Measurements from ENCODE around the gene DESI1. TPM values are rescaled to one million over a fixed set of nuclear protein-coding genes. Genes with fewer than 3 reads are reported as not detected.

Gene DESI1
- total RNA-seq, 1 donor from 2014 or later = 29.8 TPM

DNA sequence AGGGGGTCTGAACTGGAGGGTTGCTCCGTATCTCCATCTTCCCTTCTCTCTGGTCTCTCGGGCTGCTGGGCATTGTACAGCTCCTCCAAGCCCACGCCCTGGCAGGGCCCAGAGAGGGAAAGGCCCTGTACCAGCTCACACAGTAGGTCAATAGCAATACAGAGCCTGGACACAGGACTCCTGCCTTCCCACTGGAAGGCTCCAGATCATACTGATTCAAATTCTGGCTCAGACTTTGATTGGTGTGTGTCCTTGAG, 53.4 kb downstream of the DESI1 start:
- DNase-seq (ENCODE audit: low spot score) = no peak
- TF ChIP-seq, protein P1, sequence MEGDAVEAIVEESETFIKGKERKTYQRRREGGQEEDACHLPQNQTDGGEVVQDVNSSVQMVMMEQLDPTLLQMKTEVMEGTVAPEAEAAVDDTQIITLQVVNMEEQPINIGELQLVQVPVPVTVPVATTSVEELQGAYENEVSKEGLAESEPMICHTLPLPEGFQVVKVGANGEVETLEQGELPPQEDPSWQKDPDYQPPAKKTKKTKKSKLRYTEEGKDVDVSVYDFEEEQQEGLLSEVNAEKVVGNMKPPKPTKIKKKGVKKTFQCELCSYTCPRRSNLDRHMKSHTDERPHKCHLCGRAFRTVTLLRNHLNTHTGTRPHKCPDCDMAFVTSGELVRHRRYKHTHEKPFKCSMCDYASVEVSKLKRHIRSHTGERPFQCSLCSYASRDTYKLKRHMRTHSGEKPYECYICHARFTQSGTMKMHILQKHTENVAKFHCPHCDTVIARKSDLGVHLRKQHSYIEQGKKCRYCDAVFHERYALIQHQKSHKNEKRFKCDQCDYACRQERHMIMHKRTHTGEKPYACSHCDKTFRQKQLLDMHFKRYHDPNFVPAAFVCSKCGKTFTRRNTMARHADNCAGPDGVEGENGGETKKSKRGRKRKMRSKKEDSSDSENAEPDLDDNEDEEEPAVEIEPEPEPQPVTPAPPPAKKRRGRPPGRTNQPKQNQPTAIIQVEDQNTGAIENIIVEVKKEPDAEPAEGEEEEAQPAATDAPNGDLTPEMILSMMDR (IDR thresholded peaks at IDR 0.05) = no peak
- no peaks in the 10 kb centered on the region for H3K27me3 Mint-ChIP-seq (ENCODE audit: low read depth)
- peaks cover 2% of the 10 kb centered on the region for H3K36me3 Mint-ChIP-seq (ENCODE audit: low read depth)
- H3K4me1 Mint-ChIP-seq (ENCODE audit: low read depth) = peaks cover 63% of the 10 kb centered on the region
- H3K4me3 Mint-ChIP-seq (ENCODE audit: unreplicated experiment) = no peak overlapping the region
- H3K27ac Mint-ChIP-seq (ENCODE audit: unreplicated experiment) = no peak overlapping the region
- H3K9me3 Mint-ChIP-seq (ENCODE audit: low read depth) = no peaks in the 10 kb centered on the region

DNA sequence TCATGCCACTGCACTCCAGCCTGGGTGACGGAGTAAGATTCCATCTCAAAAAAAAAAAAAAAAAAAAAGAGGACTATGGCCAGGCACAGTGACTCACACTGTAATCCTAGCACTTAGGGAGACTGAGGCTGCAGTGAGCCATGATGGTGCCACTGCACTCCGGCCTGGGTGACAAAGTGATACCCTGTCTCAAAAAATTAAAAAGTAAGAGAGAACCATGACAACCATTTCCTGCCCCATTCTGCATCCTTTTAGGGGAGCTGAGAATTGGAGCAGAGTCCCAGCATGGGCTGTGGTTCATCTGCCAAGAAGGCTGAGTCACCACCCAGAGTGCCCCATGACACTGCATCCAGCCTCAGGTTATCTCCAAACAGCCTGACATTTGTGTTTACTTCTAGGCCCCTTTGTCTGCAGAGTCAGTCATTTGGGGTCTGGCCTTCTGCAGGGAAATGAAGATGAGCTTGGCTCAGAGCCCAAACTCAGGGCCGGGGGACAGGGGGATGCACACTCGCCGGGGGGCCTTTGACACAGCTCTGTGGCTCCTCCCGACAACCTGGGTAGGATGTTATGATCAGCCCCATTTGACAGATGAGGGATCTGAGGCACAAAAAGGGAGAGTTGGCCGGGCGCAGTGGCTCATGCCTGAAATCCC, 55.3 kb downstream of the DESI1 start:
- DNase-seq (ENCODE audit: low spot score) = no peak
- Mint-ChIP-seq H3K4me1 (ENCODE audit: low read depth) (peaks cover 82% of the 10 kb centered on the region), H3K9me3 (ENCODE audit: low read depth) (no peaks in the 10 kb centered on the region), H3K4me3 (ENCODE audit: unreplicated experiment) (no peak overlapping the region), H3K27ac (ENCODE audit: unreplicated experiment) (peak overlapping the region; percentile 94), H3K27me3 (ENCODE audit: low read depth) (no peaks in the 10 kb centered on the region), H3K36me3 (ENCODE audit: low read depth) (no peaks in the 10 kb centered on the region)
- TF ChIP-seq, protein P1 (IDR thresholded peaks at IDR 0.05) = no peak

DNA sequence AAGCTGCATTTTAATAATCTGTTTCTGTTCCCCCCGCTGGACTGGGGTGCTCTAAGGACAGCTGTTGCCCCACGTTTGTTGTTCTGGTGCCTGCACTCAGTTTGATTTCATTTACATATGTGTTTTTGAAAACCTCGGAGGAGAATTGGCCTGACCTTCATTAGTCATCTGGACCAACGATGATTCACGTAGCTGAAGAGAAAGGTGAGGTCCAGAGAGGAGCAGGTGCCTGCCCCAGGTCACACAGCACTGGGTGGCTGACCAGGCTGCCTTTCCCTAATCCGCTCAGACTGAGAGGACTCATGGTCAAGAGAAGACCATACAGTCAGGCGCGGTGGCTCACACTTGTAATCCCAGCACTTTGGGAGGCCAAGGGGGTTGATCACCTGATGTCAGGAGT, 56.3 kb downstream of the DESI1 start:
- Mint-ChIP-seq H3K27me3 (ENCODE audit: low read depth) (no peaks in the 10 kb centered on the region), H3K4me1 (ENCODE audit: low read depth) (peaks cover 88% of the 10 kb centered on the region), H3K36me3 (ENCODE audit: low read depth) (no peaks in the 10 kb centered on the region), H3K4me3 (ENCODE audit: unreplicated experiment) (no peak overlapping the region), H3K27ac (ENCODE audit: unreplicated experiment) (peak overlapping the region; percentile 94), H3K9me3 (ENCODE audit: low read depth) (no peaks in the 10 kb centered on the region)
- no peak for DNase-seq (ENCODE audit: low spot score)
- TF ChIP-seq, protein P1 (IDR thresholded peaks at IDR 0.05) = no peak

DNA sequence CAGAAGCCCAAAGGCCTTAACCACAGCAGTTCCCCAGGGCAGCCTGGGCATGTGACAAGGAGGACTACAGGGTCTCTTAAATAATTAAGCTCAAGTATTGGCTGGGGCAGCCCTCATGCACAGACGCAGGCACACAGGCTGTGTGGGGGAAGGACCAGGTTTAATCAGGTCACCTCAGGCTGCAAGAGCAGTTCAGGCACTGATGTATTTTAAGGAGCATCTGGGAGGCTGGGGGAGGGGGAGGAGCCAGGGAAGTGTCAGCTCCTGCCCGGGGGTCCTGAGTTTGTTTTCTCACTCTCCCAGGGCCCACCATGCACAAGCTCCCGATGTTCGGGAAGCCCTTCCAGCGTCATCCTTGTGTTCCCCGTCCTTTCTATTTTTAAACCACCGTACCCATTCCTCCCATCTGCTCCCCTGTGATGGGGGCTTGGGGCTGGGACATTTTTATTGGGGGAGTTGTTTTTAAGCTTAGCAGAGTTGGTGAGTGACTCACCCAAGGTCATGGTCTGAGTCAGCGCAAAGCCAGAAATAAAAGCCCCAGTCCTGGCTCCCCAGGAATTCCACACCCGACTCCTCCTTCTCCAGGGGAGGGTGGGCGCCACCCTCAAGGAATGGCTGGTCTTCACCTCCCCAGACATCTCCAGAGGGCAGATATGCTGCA, 57.7 kb downstream of the DESI1 start:
- no peaks in the 10 kb centered on the region for H3K9me3 Mint-ChIP-seq (ENCODE audit: low read depth)

DNA sequence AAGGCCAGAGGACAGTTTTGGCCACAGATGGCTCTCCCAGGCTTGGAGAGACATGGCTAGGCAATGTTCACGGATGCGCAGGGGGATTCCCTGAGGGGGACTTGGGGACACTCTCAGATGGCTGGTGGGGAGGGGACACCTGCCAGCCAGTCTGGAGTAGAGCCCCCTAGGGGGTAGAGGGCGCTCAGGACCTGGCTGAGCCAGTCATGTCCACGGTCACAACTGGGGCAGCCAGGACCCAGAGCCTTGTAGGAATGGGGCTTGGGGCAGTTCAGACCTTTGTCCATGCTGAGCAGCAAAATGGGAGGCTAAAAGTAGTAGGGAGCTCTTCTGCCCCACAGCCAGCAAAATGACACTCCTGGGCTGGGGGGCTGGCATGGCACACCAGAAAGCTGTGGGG, 58.4 kb downstream of the DESI1 start:
- Mint-ChIP-seq H3K4me1 (ENCODE audit: low read depth) (peaks cover 75% of the 10 kb centered on the region), H3K4me3 (ENCODE audit: unreplicated experiment) (peak overlapping the region; percentile 91), H3K9me3 (ENCODE audit: low read depth) (no peaks in the 10 kb centered on the region), H3K27ac (ENCODE audit: unreplicated experiment) (peak overlapping the region; percentile 93), H3K27me3 (ENCODE audit: low read depth) (no peaks in the 10 kb centered on the region), H3K36me3 (ENCODE audit: low read depth) (no peaks in the 10 kb centered on the region)
- TF ChIP-seq, protein P1 (IDR thresholded peaks at IDR 0.05) = no peak
- no peak for DNase-seq (ENCODE audit: low spot score)

More for the DNA sequence above, 57.7 kb downstream of the DESI1 start:
- DNase-seq (ENCODE audit: low spot score) = no peak
- Mint-ChIP-seq H3K27me3 (ENCODE audit: low read depth) (no peaks in the 10 kb centered on the region), H3K36me3 (ENCODE audit: low read depth) (no peaks in the 10 kb centered on the region), H3K4me3 (ENCODE audit: unreplicated experiment) (peak overlapping the region; percentile 91), H3K4me1 (ENCODE audit: low read depth) (peaks cover 75% of the 10 kb centered on the region), H3K27ac (ENCODE audit: unreplicated experiment) (peak overlapping the region; percentile 93)
- TF ChIP-seq, protein P1 (IDR thresholded peaks at IDR 0.05) = no peak
